ENCODE data around the gene ROPN1B. TPM values are rescaled to one million over a fixed set of nuclear protein-coding genes. Genes with fewer than 3 reads are reported as not detected.
A peak's percentile ranks its signal among the peaks of the same experiment; 100 is the strongest.

The ROPN1B gene
- total RNA-seq, 1 experiment from 2014 or later = not detected

DNA sequence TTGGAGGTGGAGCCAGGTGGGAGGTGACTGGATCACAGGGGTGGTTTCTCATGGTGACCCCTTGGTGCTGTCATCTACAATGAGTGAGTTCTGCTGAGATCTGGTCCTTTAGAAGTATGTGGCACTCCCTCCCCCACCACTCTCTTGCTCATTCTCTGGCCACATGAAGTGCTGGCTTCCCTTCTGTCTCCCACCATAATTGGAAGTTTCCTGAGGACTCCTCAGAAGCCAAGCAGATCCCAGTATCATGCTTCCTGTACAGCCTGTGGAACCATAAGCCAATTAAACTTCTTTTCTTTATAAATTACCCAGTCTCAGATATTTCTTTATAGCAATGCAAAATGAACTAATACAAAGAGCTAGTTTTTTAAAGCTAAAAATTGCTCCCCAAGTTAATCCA, 60.3 kb downstream of the ROPN1B start:
- POLR2A ChIA-PET (ENCODE audit: low non-redundant PET) = no interaction called here
- CTCF ChIA-PET = no interaction called here
- H3K27me3 ChIP-seq (replicated peaks; ENCODE audit: insufficient read depth, low read depth, low read length, poor library complexity) = no peaks in the 10 kb centered on the region
- intact Hi-C loops (cut with micrococcal nuclease; ENCODE audit: unreplicated experiment) = no loop called here
- TF ChIP-seq, protein P1, sequence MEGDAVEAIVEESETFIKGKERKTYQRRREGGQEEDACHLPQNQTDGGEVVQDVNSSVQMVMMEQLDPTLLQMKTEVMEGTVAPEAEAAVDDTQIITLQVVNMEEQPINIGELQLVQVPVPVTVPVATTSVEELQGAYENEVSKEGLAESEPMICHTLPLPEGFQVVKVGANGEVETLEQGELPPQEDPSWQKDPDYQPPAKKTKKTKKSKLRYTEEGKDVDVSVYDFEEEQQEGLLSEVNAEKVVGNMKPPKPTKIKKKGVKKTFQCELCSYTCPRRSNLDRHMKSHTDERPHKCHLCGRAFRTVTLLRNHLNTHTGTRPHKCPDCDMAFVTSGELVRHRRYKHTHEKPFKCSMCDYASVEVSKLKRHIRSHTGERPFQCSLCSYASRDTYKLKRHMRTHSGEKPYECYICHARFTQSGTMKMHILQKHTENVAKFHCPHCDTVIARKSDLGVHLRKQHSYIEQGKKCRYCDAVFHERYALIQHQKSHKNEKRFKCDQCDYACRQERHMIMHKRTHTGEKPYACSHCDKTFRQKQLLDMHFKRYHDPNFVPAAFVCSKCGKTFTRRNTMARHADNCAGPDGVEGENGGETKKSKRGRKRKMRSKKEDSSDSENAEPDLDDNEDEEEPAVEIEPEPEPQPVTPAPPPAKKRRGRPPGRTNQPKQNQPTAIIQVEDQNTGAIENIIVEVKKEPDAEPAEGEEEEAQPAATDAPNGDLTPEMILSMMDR (conservative IDR thresholded peaks at IDR 0.05; ENCODE audit: low read depth, low read length) = no peak
- no peak for TF ChIP-seq EZH2 (IDR thresholded peaks at IDR 0.05; ENCODE audit: borderline replicate concordance, low read depth, low read length, poor library complexity, severe bottlenecking)
- peaks cover 4% of the 10 kb centered on the region for H3K4me1 ChIP-seq (ENCODE audit: insufficient read depth, low read length, poor library complexity, severe bottlenecking)
- peak; percentile 95 for DNase-seq (ENCODE audit: low spot score)
- H3K27ac ChIP-seq (ENCODE audit: low read depth, low read length, poor library complexity, severe bottlenecking) = no peak overlapping the region
- H3K4me3 ChIP-seq (ENCODE audit: low read depth, low read length, poor library complexity, severe bottlenecking) = no peak overlapping the region
- peaks cover 18% of the 10 kb centered on the region for H3K9me3 ChIP-seq (ENCODE audit: low read depth, low read length, poor library complexity, severe bottlenecking)
- no TSS peak for BruUV-seq (replicated peaks)
- H3K36me3 ChIP-seq (ENCODE audit: insufficient read depth, low read length, poor library complexity, severe bottlenecking) = no peaks in the 10 kb centered on the region

DNA sequence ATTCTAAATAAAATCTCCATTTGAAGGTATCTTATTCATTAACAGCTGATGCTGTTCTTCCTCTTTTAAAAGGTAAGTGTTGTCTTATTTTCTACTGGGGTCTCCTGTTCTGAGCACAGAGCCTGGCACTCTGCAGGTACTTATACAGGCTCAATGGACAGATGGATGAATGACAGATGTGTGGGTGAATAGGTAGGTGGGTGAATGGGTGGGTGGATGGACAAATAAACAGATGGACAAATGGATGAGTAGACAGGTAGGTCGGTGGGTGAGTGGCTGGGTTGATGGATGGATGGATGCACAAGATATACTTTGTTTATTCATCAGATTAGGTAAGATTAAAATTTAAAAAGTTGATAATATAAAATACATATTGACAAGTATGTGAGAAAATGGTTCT, 61.5 kb downstream of the ROPN1B start:
- POLR2A ChIA-PET (ENCODE audit: low non-redundant PET) = no interaction called here
- Histone ChIP-seq H3K9me3 (ENCODE audit: low read depth, low read length, poor library complexity, severe bottlenecking) (peaks cover 18% of the 10 kb centered on the region), H3K4me3 (ENCODE audit: low read depth, low read length, poor library complexity, severe bottlenecking) (no peak overlapping the region), H3K36me3 (ENCODE audit: insufficient read depth, low read length, poor library complexity, severe bottlenecking) (no peaks in the 10 kb centered on the region), H3K27ac (ENCODE audit: low read depth, low read length, poor library complexity, severe bottlenecking) (no peak overlapping the region), H3K4me1 (ENCODE audit: insufficient read depth, low read length, poor library complexity, severe bottlenecking) (peaks cover 4% of the 10 kb centered on the region), H3K27me3 (replicated peaks; ENCODE audit: insufficient read depth, low read depth, low read length, poor library complexity) (no peaks in the 10 kb centered on the region)
- CTCF ChIA-PET = no interaction called here
- TF ChIP-seq EZH2 (IDR thresholded peaks at IDR 0.05; ENCODE audit: borderline replicate concordance, low read depth, low read length, poor library complexity, severe bottlenecking) = no peak
- TF ChIP-seq, protein P1 (conservative IDR thresholded peaks at IDR 0.05; ENCODE audit: low read depth, low read length) = no peak
- no peak for DNase-seq (ENCODE audit: low spot score)
- BruUV-seq (replicated peaks) = no TSS peak
- intact Hi-C loops (cut with micrococcal nuclease; ENCODE audit: unreplicated experiment) = no loop called here

DNA sequence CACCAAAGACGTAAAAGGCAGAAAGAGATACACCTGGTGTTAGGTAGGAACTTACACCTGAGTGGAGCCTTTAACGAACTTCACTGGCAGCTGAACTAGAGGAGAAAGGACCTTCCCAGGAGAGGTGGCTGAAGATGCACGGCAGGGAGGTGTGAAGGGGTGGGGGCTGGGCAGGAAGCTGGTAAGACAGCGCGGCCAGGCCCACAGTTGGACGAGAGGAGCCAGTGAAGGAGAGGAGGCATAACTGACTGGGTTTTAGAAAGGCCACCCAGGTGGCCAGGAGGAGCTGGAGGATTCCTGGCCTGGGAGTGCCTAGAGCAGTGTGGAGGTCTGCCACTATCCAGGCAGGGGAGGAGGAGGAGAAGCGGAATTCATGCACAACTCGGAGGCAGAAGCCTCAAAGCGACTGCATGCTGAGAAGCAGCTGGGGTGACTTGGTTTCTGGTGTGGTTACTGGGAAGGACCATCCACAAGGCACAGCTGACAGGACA, 63.0 kb downstream of the ROPN1B start:
- POLR2A ChIA-PET (ENCODE audit: low non-redundant PET) = no interaction called here
- H3K9me3 ChIP-seq (ENCODE audit: low read depth, low read length, poor library complexity, severe bottlenecking) = peaks cover 18% of the 10 kb centered on the region
- peaks cover 4% of the 10 kb centered on the region for H3K4me1 ChIP-seq (ENCODE audit: insufficient read depth, low read length, poor library complexity, severe bottlenecking)
- TF ChIP-seq, protein P1 (conservative IDR thresholded peaks at IDR 0.05; ENCODE audit: low read depth, low read length) = no peak
- no peak for TF ChIP-seq EZH2 (IDR thresholded peaks at IDR 0.05; ENCODE audit: borderline replicate concordance, low read depth, low read length, poor library complexity, severe bottlenecking)
- no peak for DNase-seq (ENCODE audit: low spot score)
- no peaks in the 10 kb centered on the region for H3K36me3 ChIP-seq (ENCODE audit: insufficient read depth, low read length, poor library complexity, severe bottlenecking)
- BruUV-seq (replicated peaks) = no TSS peak
- H3K27me3 ChIP-seq (replicated peaks; ENCODE audit: insufficient read depth, low read depth, low read length, poor library complexity) = no peaks in the 10 kb centered on the region
- CTCF ChIA-PET = no interaction called here
- intact Hi-C loops (cut with micrococcal nuclease; ENCODE audit: unreplicated experiment) = no loop called here
- H3K4me3 ChIP-seq (ENCODE audit: low read depth, low read length, poor library complexity, severe bottlenecking) = no peak overlapping the region
- no peak overlapping the region for H3K27ac ChIP-seq (ENCODE audit: low read depth, low read length, poor library complexity, severe bottlenecking)

Other genes with a start within 250 kb of the ROPN1B start
- gene SLC41A3, start 114.9 kb downstream of the ROPN1B start, total RNA-seq (2021) = 56.5 and 62.8 TPM in 2 replicates
- 16.9 and 17.1 TPM in 2 replicates for gene ALDH1L1, start 211.4 kb downstream of the ROPN1B start, total RNA-seq (2021)